ENCODE measurements around the gene NSA2. TPM values are rescaled to one million over a fixed set of nuclear protein-coding genes. Genes with fewer than 3 reads are reported as not detected.

Gene NSA2
- total RNA-seq, 1 experiment from 2014 or later, result 42.7 TPM

- ChIA-PET POLR2A (no interaction called here), CTCF (no interaction called here)
- Histone ChIP-seq H3K4me1 (ENCODE audit: control insufficient read depth, insufficient read depth, low read length) (no peaks in the 10 kb centered on the region), H3K27ac (ENCODE audit: low read length) (no peak overlapping the region), H3K36me3 (ENCODE audit: control insufficient read depth, insufficient read depth, low read length) (no peaks in the 10 kb centered on the region; the same call in 1 of the 2 replicates), H3K9me3 (ENCODE audit: control insufficient read depth, insufficient read depth, low read depth, low read length) (no peaks in the 10 kb centered on the region), H3K4me3 (ENCODE audit: low read depth in 2 of 2, low read length in 2 of 2) (no peak overlapping the region), H3K27me3 (ENCODE audit: control insufficient read depth, insufficient read depth, low read length) (no peaks in the 10 kb centered on the region)
- BruUV-seq (replicated peaks), result no TSS peak
- DNase-seq (ENCODE audit: low read depth, low spot score), result no peak
- no peak for ATAC-seq
- in situ Hi-C loops (cut with HindIII; ENCODE audit: low pct_unique_long_range_greater_than_20kb, low sequenced_read_pairs) (no loop called here), intact Hi-C loops (cut with micrococcal nuclease; ENCODE audit: unreplicated experiment) (no loop called here)
- no peak for TF ChIP-seq CTCF (IDR thresholded peaks at IDR 0.05)
- TF ChIP-seq TCF7L2 (IDR thresholded peaks at IDR 0.05; ENCODE audit: low read depth, low read length), result no peak
- TF ChIP-seq SIN3A (IDR thresholded peaks at IDR 0.05; ENCODE audit: borderline replicate concordance, insufficient read depth, low read depth, low read length), result no peak
- TF ChIP-seq REST (IDR thresholded peaks at IDR 0.05; ENCODE audit: insufficient read depth in 1 of 2, low read depth in 2 of 2, low read length in 1 of 2), result no peak
- TF ChIP-seq POLR2AphosphoS5 (IDR thresholded peaks at IDR 0.05; ENCODE audit: low read depth, low read length), result no peak
These were observed 32.2 kb downstream of the NSA2 start for GRCh38 chr5:74798977-74799911.

- Histone ChIP-seq H3K36me3 (ENCODE audit: control insufficient read depth, insufficient read depth, low read length) (no peaks in the 10 kb centered on the region; the same call in 1 of the 2 replicates), H3K27me3 (ENCODE audit: control insufficient read depth, insufficient read depth, low read length) (no peaks in the 10 kb centered on the region), H3K4me3 (ENCODE audit: low read depth in 2 of 2, low read length in 2 of 2) (no peak overlapping the region), H3K4me1 (ENCODE audit: control insufficient read depth, insufficient read depth, low read length) (no peaks in the 10 kb centered on the region), H3K9me3 (ENCODE audit: control insufficient read depth, insufficient read depth, low read depth, low read length) (no peaks in the 10 kb centered on the region), H3K27ac (ENCODE audit: low read length) (no peak overlapping the region)
- BruUV-seq (replicated peaks), result no TSS peak
- intact Hi-C loops (cut with micrococcal nuclease; ENCODE audit: unreplicated experiment), result no loop called here
- ChIA-PET POLR2A (no interaction called here), CTCF (no interaction called here)
- in situ Hi-C loops (cut with HindIII; ENCODE audit: low pct_unique_long_range_greater_than_20kb, low sequenced_read_pairs), result no loop called here
- ATAC-seq (no peak), DNase-seq (ENCODE audit: low read depth, low spot score) (no peak)
- no peak for TF ChIP-seq POLR2AphosphoS5 (IDR thresholded peaks at IDR 0.05; ENCODE audit: low read depth, low read length)
These were observed 34.1 kb downstream of the NSA2 start for GRCh38 chr5:74801197-74801596.

- Histone ChIP-seq H3K9me3 (ENCODE audit: control insufficient read depth, insufficient read depth, low read depth, low read length) (no peaks in the 10 kb centered on the region), H3K4me3 (ENCODE audit: low read depth in 2 of 2, low read length in 2 of 2) (no peak overlapping the region), H3K27ac (ENCODE audit: low read length) (no peak overlapping the region), H3K27me3 (ENCODE audit: control insufficient read depth, insufficient read depth, low read length) (no peaks in the 10 kb centered on the region), H3K4me1 (ENCODE audit: control insufficient read depth, insufficient read depth, low read length) (no peaks in the 10 kb centered on the region), H3K36me3 (ENCODE audit: control insufficient read depth, insufficient read depth, low read length) (no peaks in the 10 kb centered on the region; the same call in 1 of the 2 replicates)
- no peak for TF ChIP-seq SIN3A (IDR thresholded peaks at IDR 0.05; ENCODE audit: borderline replicate concordance, insufficient read depth, low read depth, low read length)
- no peak for TF ChIP-seq REST (IDR thresholded peaks at IDR 0.05; ENCODE audit: insufficient read depth in 1 of 2, low read depth in 2 of 2, low read length in 1 of 2)
- TF ChIP-seq POLR2AphosphoS5 (IDR thresholded peaks at IDR 0.05; ENCODE audit: low read depth, low read length), result no peak
- TF ChIP-seq CTCF (IDR thresholded peaks at IDR 0.05), result no peak
- no peak for TF ChIP-seq TCF7L2 (IDR thresholded peaks at IDR 0.05; ENCODE audit: low read depth, low read length)
- ATAC-seq (no peak), DNase-seq (ENCODE audit: low read depth, low spot score) (no peak)
- POLR2A ChIA-PET, result no interaction called here
- in situ Hi-C loops (cut with HindIII; ENCODE audit: low pct_unique_long_range_greater_than_20kb, low sequenced_read_pairs), result no loop called here
- intact Hi-C loops (cut with micrococcal nuclease; ENCODE audit: unreplicated experiment), result no loop called here
- BruUV-seq (replicated peaks), result no TSS peak
- CTCF ChIA-PET, result no interaction called here
These were observed 34.9 kb downstream of the NSA2 start for GRCh38 chr5:74801941-74802340.
